Measurements from ENCODE around the gene CCT3.

- TF ChIP-seq CTCF (conservative IDR thresholded peaks at IDR 0.05; ENCODE audit: low read length): no peak
- no peak for TF ChIP-seq EZH2phosphoT487 (IDR thresholded peaks at IDR 0.05; ENCODE audit: borderline replicate concordance, low read depth, low read length)
These were observed 49.7 kb upstream of the CCT3 start for GRCh38 chr1:156387870-156388173.
